KG1 (cell line): ENCODE measurements around the gene SOAT1.
"Not testable (repeated sequence)": the region's sequence is repeated elsewhere in the genome, so short reads cannot be mapped to it uniquely, and the experiment has no call there.

Experiments used
- DNase-seq: peaks from one replicate; lab custom pipeline; 2025; lab: John Stamatoyannopoulos, UW

SOAT1 gene

DNA sequence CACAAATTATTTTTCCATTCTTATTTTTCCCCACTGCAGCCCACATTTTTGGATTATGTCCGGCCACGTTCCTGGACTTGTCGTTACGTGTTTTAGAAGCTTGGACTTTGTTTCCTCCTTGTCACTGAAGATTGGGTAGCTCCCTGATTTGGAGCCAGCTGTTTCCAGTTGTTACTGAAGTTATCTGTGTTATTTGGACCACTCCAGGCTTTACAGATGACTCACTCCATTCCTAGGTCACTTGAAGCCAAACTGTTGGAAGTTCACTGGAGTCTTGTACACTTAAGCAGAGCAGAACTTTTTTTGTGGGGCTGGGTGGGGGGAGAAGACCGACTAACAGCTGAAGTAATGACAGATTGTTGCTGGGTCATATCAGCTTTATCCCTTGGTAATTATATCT is 59.9 kb downstream of the SOAT1 start:
- no peak for DNase-seq

DNA sequence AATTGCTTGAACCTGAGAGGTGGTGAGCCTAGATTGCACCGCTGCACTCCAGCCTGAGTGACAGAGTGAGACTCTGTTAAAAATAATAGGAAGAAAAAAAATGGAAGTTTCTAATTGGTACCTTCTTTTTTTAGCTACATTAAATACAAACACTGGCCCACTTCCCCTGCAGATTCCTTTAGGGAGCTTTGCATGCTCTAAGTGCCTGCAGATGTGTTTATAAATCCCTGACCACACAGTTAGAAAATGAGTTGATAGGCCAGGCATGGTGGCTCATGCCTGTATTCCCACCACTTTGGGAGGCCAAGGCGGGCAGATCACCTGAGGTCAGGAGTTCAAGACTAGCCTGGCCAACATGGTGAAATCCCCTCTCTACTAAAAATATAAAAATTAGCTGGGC is 68.0 kb downstream of the SOAT1 start:
- DNase-seq: not testable (repeated sequence)

DNA sequence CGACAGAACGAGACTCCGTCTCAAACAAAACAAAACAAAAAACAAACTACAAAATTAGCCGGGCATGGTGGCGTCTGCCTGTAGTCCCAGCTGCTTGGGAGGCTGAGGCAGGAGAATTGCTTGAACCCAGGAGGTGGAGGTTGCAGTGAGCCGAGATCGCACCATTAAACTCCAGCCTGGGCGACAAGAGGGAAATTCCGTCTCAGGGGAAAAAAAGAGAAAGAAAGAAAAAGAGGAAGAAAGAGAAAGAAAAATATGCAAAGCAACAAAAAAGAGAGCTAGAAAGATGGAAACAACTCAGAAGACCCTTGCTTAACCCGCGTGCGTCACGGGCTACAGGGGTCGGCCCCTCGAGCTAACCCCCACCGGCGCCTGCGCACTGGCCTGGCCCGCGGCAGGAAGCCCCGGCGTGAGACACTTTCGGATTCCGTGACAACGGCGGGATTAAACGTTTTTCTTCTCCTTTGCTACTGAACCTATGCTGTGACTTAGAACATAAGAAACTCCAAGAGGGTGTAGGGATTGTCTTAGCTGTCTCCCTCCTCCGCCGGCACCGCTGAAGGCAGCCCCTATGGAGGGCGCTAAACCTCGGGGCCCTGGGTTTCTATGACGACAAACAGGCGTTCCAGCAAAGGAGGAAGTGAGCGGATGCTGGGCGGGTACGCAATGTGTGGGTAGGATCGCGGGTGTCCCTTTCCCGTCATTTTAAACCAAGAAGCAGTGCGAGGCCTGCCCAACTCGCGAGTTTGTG is 71.9 kb downstream of the SOAT1 start, which contains the start of gene AXDND1:
Gene AXDND1, plus strand, starts transcription at position 630 of the 751 bp plus-strand sequence. CDS start 539 bp downstream, outside the sequence.
- peak; percentile 84 for DNase-seq

DNA sequence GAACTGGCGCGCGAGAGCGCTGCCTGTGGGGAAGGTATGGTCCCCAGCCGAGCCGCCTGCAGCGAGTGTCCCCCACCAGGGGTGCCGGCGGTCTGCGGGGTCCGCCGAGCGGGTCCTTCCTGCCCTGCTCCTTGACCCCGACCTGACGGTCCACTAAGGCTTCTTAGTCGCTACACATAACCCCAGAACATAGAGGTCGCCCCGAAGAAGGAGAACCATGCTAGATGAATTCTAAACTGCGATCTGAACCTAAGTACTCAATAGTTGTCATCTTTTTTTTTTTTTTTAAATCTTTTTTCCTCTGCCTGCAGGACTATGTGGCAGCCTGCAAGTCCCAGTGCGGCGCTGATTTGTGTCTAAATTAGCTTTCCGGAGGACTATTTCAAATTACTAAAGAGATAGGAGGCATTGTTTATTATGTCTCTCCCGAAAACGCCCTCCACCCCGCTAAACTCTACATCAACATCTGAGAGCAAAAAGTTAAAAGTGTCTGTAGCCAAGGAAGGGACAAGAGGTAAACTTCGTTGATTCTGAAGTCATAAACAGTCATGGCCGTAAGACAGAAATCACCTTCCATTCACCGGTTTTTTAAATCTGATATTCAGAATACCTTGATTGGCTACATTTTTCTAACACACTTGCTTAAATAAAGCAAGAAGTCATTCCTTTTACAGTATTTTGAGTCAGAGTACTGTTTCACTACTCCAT is 72.7 kb downstream of the SOAT1 start:
- peak; percentile 8 for DNase-seq

DNA sequence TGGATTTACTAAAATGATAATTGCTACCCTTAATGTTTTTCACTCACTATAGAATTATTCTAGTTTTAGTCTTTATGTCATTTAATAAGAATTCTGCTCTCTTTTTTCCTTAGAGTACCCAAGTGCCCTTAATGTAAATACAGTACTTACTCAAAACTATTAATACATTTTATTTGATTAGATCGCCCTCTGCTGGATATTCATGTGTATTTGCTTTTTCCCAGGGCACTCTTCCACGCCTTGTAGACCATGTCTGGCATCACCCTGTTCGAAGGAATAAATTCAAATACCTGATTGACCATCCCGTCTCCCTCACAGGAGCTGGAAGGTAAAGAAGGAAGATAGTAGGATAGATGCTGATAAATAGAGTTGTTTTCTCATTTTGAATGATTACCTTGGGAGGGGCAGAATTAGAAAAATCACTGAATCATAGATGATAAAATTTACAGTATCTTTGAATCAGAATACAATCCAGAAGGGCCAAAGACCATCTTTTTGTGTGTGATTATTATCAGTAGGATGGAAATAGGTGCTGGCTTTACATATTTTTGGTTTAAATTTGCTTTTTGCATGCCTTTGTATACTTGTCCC is 76.2 kb downstream of the SOAT1 start:
- peak; percentile 80 for DNase-seq

DNA sequence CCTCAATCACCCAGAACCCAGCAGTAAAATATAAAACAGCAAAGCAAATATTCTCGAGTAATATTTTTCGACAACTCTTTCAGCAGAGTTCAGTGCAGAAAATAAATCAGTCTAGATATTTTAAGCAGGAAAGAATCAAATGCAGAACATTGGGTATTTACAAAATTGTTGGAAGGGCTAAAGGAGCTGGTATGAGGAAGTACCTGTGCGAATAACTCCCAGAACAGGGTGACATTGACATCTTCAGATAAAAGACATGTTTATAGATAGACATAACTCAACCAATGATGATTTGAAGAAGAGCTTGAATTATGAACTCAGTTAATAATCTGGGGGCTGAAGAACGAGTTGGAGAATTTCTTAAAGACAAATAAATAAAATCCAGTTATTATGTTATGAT is 78.6 kb downstream of the SOAT1 start:
- no peak for DNase-seq

DNA sequence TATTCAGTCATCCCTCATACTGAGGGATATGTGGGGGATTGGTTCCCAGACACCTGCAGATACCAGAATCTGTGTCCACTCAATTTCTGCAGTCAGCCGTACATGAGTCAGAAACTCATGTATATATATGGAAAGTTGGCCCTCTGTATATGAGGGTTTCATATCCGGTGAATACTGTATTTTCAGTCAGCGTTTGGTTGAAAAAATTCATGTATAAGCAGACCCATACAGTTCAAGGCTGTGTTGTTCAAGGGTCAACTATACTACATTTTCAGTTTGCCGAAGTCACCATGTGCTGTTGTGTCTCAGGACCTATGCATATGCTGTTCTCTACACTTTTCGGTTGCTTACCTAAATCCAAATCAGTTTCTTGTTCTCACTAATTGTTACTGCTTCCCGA is 82.6 kb downstream of the SOAT1 start:
- no peak for DNase-seq

DNA sequence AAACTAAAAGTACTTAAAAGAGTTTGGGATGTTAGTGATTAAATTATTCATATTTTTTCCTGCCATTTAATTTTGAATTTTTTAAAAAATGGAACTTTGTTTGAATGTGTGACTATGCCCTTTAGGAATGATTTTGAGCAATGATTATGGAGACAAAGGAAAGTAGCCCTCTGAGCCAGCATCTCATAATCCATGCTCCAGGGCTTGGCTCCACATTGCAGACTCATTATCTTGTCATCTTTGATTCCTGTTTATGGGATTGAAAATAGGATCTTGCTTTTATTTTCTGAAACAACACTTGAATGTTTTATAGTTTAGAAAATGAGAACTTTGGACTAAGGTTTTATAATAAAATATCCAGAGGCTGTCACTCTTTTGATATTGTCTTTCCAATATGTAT is 86.7 kb downstream of the SOAT1 start:
- DNase-seq: no peak

DNA sequence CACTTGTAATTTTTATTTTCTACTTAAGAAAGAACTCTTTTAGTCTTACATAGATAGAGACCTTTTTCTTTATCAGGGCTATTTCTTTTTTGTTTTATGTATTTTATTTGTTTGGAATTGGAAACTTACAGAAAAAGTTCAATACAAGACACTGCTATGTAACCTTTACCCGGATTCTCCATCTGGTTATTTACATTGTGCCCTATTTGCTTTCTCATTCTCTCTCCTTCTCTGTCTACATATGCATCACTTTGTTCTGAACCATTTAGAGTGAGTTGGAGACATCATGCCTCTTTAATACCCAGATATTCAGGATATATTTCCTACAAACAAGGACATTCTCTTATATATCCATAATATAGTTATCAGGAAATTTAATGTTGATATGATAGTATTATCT is 90.4 kb downstream of the SOAT1 start:
- DNase-seq: no peak

DNA sequence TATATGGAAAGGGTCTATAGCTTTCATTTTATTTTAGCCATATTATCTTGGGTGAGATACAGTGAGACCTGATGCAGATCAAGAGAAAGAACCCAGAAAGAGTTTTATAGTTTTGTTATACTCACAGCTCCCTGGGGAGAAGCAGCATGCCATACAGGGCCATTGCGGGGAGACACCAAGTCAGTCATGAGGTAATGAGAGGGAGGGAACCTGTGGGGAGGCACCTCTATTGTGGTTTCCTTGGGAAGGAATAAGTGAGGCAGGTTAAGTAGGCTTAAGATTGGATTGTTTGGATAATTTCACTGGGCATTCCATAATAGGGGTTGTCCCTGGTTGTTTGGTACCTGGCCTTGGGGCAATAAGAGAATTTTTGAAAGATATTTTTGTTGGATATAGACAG is 91.9 kb downstream of the SOAT1 start:
- no peak for DNase-seq

DNA sequence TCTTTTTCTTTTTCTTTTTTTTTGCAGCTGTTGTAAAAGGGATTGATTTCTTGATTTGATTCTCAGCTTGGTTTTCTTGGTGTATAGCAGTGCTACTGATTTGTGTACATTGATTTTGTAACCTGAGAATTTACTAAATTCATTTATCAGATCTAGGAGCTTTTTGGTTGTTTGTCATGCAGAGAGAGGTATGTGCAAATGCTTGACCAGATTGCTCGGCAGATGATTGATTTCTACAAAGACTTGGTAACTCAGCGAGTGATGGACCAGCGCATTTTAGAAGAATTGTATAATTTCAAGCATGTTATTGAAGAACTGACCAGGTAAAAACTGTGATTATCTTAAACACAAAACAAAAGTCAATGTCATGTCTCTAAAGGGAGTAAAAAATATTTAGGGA is 100.1 kb downstream of the SOAT1 start:
- no peak for DNase-seq

DNA sequence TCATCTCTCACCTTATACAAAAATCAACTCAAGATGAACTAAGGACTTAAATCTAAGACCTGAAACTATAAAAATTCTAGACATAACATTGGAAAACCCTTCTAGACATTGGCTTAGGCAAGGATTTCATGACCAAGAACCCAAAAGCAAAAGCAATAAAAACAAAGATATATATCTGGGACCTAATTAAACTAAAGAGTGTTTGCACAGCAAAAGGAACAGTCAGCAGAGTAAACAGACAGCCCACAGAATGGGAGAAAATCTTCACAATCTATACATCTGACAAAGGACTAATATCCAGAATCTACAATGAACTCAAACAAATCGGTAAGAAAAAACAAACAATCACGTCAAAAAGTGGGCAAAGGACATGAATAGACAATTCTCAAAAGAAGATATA is 105.8 kb downstream of the SOAT1 start:
- not testable (repeated sequence) for DNase-seq
